OCI-LY7 (cell line): ENCODE results near the gene DDX27.

Experiments
- CTCF ChIP-seq: fragments of 200-600 bp; sonication (generic); conservative IDR thresholded peaks from 2 replicates; pipeline ENCODE4 v1.5.1; 2014; ENCODE audit warnings: mild to moderate bottlenecking, antibody characterized with exemption, low read length, moderate library complexity, mixed read lengths
- EZH2phosphoT487 ChIP-seq: fragments of 200-600 bp; sonication (generic); IDR thresholded peaks from 2 replicates; pipeline ENCODE4 v1.6.1; 2018; ENCODE audit warnings: low read depth, borderline replicate concordance, mild to moderate bottlenecking, mixed run types, antibody characterized with exemption, low read length, moderate library complexity, mixed read lengths

- TF ChIP-seq CTCF (no peak), EZH2phosphoT487 (no peak)
Observed at GRCh38 chr20:49248879-49249665, 29.9 kb downstream of the DDX27 start.
